GM18951 (cell line): Measurements from ENCODE around the gene DPP9.

ENCODE experiments used
- POLR2A ChIP-seq: IDR thresholded peaks from 4 replicates; pipeline ENCODE4 v1.6.1; 2011; ENCODE audit warnings: mild to moderate bottlenecking; ENCODE audit not compliant: insufficient read length, insufficient read depth; ENCODE audit errors: extremely low read depth
- in situ Hi-C: fragments of 300-500 bp; cut with MboI; formaldehyde crosslinking; loops from one replicate; pipeline ENCODE4 v1.12.0; 2022; ENCODE audit warnings: low sequenced_read_pairs, mixed read lengths, inconsistent platforms; ENCODE audit not compliant: unreplicated experiment

Gene DPP9

GRCh38 chr19:4723595-4724514, at the start of gene DPP9:
Gene DPP9, minus strand, starts transcription at chr19:4723842. Its CDS starts 3,936 bp downstream, at chr19:4719906.
- TF ChIP-seq POLR2A = peak; percentile 71

GRCh38 chr19:4773047-4773640, 49.5 kb upstream of the DPP9 start:
- in situ Hi-C loops = no loop called here
- no peak for TF ChIP-seq POLR2A

More at GRCh38 chr19:4723595-4724514, at the start of gene DPP9:
- in situ Hi-C loops = no loop called here

GRCh38 chr19:4772566-4772965, 48.9 kb upstream of the DPP9 start:
- no peak for TF ChIP-seq POLR2A
- in situ Hi-C loops = no loop called here

DNA sequence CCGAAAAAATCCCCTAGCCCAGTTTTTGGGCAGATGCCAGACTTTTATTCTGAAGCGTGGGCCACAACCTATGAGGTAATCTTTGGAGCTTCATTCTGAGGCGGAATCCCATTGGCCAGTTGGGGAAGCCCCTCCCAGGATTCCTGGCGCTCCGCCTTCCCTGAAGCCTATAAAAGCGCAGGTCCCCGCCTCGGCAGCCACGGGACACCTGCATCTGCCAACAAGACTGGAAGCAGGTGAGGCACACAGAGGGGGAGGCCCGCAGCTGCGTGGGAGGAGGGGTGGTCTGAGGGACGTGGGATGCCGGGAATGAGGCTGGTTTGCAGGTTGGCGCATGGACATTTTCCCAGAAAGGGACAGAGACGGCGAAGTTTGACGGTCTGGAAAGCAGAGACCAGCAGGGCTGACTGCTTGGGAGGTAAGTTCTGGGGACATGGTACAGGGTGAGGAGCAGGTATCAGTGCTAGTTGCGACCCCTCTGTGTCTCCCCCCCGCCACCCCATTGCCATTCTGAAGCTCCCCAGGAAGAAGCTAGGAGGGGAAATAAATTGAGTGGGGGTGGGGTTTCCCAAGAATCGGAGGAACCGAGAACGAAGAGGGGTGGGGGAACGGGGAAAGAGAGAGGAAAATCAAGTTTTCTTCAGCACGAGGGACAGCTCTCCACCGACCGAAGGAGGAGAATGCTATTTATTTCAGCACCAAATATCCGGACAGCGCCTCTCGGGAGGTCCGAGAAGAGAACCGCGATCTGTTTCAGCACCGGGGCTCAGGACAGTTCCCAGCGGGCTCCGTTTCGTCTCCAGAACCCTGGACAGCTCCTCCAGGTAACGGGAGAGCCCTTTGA, 45.5 kb upstream of the DPP9 start:
- in situ Hi-C loops = no loop called here
- no peak for TF ChIP-seq POLR2A

DNA sequence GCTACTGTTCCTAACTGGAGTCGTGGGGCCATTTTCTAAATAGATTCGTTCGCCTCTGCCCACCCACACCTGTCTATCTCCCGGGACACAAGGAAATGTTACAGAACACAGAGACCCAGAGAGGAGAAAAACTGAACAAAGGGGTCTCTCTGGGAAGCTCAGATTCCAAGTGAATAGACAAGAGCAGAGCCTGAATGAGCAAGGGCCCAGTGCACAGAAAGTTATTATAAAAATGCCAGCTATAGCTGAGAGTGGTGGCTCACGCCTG, 40.7 kb upstream of the DPP9 start:
- in situ Hi-C loops = no loop called here
- TF ChIP-seq POLR2A = no peak

- in situ Hi-C loops = no loop called here
- no peak for TF ChIP-seq POLR2A
Observed at GRCh38 chr19:4763021-4763420, 39.4 kb upstream of the DPP9 start.

DNA sequence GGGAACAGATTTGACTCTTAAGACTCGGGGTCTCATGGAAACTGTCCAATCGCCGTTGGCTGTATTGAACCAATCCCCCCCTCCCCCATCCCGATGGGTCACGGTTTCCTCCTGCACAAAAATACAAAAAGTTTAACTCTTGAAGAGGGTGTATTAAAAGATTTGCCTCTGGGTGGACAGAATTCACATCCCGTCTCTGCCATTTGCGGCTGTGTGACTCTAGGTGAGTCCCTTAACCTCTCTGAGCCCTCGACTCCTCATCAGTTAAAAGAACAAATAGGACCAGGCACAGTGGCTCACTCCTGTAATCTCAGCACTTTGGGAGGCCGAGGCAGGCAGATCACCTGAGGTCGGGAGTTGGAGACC, 36.6 kb upstream of the DPP9 start:
- TF ChIP-seq POLR2A = no peak
- in situ Hi-C loops = no loop called here

GRCh38 chr19:4759388-4760284, 36.0 kb upstream of the DPP9 start:
- TF ChIP-seq POLR2A = no peak
- in situ Hi-C loops = no loop called here

DNA sequence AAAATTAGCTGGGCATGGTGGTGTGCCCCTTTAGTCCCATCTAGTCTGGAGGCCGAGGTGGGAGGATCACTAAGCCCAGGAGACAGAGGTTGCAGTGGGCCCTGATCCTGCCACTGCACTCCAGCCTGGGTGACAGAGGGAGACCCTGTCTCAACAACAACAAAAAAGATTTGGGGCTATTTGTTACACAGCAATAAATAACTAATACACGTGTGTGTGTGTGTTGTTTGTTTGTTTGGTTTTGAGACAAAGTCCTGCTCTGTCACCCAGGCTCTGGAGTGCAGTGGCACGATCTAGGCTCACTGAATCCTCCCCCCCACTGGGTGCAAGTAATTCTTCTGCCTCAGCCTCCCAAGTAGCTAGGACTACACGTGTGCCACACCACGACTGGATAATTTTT, 35.0 kb upstream of the DPP9 start:
- no peak for TF ChIP-seq POLR2A
- in situ Hi-C loops = no loop called here

GRCh38 chr19:4758082-4758481, 34.4 kb upstream of the DPP9 start:
- TF ChIP-seq POLR2A = no peak
- in situ Hi-C loops = no loop called here

- no peak for TF ChIP-seq POLR2A
- in situ Hi-C loops = no loop called here
Observed at GRCh38 chr19:4755459-4755858, 31.8 kb upstream of the DPP9 start.

GRCh38 chr19:4754248-4754647, 30.6 kb upstream of the DPP9 start:
- in situ Hi-C loops = no loop called here
- TF ChIP-seq POLR2A = no peak
